GM19324 (cell line): ENCODE results near the gene SPNS1.
"Not testable (repeated sequence)": the region's sequence is repeated elsewhere in the genome, so short reads cannot be mapped to it uniquely, and the experiment has no call there.

Source experiments
- ATAC-seq: cut with Tn5 transposase; IDR thresholded peaks from one replicate; pipeline ENCODE4 v1.9.1; 2021; ENCODE audit warnings: mild to moderate bottlenecking, moderate library complexity; ENCODE audit not compliant: unreplicated experiment, low FRiP score

Gene SPNS1

GRCh38 chr16:28951410-28951943, 23.1 kb upstream of the SPNS1 start:
- ATAC-seq: no peak

GRCh38 chr16:28958216-28958615, 16.4 kb upstream of the SPNS1 start:
- ATAC-seq: no peak

DNA sequence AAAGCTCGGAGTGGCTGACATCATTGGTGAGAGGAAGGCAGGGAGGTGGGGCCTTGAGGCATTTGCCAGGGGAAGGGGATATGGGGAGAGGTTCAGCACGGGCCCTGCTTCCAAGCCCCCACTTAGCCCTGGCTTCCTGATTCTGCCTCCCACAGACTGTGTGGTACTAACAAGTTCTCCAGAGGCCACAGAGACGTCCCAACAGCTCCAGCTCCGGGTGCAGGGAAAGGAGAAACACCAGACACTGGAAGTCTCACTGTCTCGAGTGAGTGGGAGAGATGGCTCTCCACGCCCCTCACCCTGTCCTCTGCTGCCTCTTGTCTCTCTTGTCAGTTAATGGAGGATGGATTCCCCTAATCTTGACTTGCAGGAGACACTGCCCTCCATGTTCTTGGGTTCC, 15.7 kb upstream of the SPNS1 start:
- ATAC-seq: no peak

GRCh38 chr16:28964072-28964471, 10.5 kb upstream of the SPNS1 start:
- no peak for ATAC-seq

DNA sequence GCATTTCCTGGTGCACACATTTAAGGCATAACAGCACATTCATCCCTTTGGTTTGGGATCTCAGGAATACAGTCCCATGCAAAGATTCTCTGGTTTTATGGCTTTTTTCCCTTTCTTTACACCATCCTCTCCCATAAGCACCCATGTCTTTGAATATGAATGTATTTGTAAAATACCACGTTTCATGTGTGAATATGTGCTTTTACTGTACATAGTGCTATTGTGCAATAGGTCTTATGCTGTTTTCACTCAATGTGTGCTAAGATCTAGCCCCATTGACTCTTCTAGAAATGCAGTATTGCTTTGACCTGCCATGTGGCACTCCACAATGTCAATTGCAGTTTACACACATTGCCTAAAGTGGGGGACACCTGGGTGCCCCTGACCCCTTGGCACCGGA, 10.1 kb upstream of the SPNS1 start:
- ATAC-seq: no peak

GRCh38 chr16:28967156-28967555, 7.4 kb upstream of the SPNS1 start:
- no peak for ATAC-seq

- not testable (repeated sequence) for ATAC-seq
Observed at GRCh38 chr16:28969696-28970095, 4.9 kb upstream of the SPNS1 start.

GRCh38 chr16:28974007-28974436, 556 bp upstream of the SPNS1 start:
- peak; percentile 9 for ATAC-seq

- ATAC-seq: no peak
Observed at GRCh38 chr16:28975158-28975599, 601 bp downstream of the SPNS1 start.

GRCh38 chr16:28977703-28978662, 3.4 kb downstream of the SPNS1 start:
- no peak for ATAC-seq

GRCh38 chr16:28980330-28980729, 5.8 kb downstream of the SPNS1 start:
- not testable (repeated sequence) for ATAC-seq

- ATAC-seq: no peak
Observed at GRCh38 chr16:28980929-28981328, 6.4 kb downstream of the SPNS1 start.

DNA sequence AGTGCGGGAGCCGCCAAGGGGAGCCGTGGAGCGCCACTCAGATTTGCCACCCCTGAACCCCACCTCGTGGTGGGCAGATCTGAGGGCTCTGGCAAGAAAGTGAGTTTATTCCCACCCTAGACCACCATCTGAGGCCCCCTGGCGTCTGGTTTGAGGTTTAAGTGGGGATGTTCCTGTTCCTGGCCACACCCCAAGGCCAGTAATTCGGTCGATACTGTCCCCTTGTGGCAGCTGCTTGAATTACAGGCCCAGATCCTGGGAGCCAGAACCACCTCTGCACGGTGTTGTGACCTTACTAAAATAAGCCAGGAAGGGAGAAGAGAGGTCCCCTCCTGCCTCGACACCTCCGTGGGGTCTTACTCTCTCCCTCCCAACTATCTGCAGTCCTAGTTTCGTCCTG, 6.9 kb downstream of the SPNS1 start:
- ATAC-seq: no peak

DNA sequence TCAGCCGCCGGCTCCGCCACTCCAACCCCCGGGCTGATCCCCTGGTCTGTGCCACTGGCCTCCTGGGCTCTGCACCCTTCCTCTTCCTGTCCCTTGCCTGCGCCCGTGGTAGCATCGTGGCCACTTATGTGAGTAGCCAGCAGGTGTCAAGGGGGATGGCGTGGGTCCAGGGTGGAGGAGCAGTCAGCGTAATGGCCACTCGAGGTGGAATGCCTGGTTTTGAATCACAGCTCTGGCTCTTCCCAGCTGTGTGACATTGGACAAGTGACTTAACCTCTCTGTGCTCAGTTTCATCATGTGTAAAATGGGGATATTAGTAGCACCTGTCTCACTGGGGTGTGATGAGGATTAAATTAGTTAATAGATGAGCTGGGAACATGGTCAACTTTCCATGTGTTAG, 7.8 kb downstream of the SPNS1 start:
- no peak for ATAC-seq

- ATAC-seq: no peak
Observed at GRCh38 chr16:28982949-28983348, 8.4 kb downstream of the SPNS1 start.

DNA sequence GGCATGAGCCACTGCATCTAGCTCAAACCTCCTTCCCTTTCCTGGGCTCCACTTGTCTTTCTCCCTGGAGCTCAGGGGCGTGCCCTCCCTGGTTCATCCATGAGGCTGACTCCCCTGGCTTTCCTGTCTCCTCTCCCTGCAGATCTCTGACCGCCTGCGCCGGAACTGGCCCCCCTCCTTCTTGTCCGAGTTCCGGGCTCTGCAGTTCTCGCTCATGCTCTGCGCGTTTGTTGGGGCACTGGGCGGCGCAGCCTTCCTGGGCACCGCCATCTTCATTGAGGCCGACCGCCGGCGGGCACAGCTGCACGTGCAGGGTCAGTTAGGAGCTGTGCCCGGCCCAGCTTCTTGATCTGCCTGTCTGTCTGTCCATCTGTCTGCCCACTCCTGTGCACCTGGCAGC, 9.1 kb downstream of the SPNS1 start:
- ATAC-seq: no peak

DNA sequence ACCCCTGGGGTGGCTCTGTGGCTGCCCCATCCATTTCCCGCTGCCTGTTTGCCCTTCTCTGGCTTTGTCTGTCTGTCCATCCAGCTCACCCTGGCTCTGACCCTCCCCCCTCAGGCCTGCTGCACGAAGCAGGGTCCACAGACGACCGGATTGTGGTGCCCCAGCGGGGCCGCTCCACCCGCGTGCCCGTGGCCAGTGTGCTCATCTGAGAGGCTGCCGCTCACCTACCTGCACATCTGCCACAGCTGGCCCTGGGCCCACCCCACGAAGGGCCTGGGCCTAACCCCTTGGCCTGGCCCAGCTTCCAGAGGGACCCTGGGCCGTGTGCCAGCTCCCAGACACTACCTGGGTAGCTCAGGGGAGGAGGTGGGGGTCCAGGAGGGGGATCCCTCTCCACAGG, 9.5 kb downstream of the SPNS1 start:
- no peak for ATAC-seq

DNA sequence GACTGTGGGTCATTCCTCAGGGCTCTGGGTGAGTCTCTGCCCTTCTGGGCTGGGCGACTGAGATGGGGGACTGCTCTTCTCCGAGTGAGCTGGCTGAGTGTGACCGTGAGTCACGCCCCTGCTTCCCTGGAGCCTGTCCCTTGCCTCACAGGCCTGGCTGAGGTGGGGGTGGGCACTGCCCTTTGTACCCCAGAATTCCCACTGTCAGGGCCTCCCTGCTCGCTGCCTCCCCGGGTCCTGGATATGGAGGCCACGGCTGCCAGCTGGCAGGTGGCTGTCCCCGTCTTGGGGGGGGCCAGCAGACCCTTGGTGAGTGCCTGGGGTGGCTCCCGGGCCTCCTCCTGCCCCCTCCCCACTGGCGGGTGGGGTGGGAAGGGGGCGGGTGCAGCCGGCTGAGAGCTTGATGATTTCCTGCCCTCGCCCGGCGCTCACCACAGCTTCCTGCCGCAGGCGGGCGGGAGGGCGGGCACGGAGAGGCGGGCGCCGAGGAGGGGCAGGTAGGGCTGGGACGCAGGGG, 10.1 kb downstream of the SPNS1 start, which contains the start of gene LAT:
LAT (plus strand) TSS at position 434 of the 517 bp plus-strand sequence. CDS start 366 bp downstream, outside the sequence.
- peak; percentile 49 for ATAC-seq

DNA sequence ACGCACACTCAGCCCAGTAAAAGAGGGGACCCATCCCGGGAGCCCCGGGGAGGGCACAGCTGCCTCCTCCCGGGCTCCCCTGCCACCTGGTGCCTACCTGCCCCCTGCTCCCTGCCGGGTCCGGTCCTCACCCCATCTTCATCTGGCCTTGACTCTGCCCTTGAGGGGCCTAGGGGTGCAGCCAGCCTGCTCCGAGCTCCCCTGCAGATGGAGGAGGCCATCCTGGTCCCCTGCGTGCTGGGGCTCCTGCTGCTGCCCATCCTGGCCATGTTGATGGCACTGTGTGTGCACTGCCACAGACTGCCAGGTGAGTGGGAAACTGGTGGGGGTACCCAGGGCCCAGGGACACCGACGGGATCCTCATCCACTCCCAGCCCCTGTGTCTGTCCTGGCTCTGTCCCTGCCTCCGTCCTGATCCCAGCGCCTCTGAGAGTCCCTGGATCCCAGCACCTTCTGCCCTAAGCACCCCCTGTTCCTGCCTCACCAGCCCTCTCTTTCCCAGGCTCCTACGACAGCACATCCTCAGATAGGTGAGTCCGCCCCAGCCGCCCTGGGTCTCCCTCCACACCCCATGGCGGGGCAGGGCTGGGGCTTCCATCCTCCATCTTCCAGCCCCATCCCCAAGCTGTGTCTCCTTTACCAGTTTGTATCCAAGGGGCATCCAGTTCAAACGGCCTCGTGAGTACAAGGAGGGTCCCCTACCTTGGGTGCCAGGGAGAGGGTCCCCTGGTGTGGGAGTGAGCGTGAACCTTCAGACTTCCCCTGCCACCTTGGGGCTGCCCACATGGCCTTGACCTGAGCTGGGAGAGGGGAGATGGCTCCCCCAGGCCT, 10.8 kb downstream of the SPNS1 start:
- peak; percentile 14 for ATAC-seq

- no peak for ATAC-seq
Observed at GRCh38 chr16:28986046-28986445, 11.5 kb downstream of the SPNS1 start.

GRCh38 chr16:28986492-28986891, 11.9 kb downstream of the SPNS1 start:
- ATAC-seq: no peak
